Hypothalamus (tissue), 51 donors: ENCODE measurements around the gene PI16.

Experiments
- DNase-seq, 51 donors: peaks; one replicate each; lab custom pipeline; 2025; lab: John Stamatoyannopoulos, UW

Gene PI16

DNA sequence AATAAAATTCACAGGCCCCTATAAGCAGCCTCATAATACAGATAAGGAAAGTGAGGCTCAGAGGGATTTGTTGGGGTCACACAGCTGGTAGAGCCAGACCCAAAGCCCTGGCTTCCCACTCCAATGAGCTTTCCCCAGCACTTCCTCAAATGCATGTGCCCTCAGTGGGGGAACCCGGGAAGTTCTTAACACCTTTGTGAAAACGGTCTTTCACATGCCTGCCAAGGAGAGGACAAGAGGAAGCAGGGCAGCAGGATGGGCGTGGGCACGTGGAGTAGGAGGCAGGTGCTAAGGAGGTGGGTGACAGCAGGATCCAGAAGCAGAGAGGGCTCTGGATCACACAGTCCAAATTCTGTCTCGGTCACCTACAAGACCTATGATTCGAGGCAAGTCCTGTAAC lies 598 bp downstream of the PI16 start:
- DNase-seq = no peak

DNA sequence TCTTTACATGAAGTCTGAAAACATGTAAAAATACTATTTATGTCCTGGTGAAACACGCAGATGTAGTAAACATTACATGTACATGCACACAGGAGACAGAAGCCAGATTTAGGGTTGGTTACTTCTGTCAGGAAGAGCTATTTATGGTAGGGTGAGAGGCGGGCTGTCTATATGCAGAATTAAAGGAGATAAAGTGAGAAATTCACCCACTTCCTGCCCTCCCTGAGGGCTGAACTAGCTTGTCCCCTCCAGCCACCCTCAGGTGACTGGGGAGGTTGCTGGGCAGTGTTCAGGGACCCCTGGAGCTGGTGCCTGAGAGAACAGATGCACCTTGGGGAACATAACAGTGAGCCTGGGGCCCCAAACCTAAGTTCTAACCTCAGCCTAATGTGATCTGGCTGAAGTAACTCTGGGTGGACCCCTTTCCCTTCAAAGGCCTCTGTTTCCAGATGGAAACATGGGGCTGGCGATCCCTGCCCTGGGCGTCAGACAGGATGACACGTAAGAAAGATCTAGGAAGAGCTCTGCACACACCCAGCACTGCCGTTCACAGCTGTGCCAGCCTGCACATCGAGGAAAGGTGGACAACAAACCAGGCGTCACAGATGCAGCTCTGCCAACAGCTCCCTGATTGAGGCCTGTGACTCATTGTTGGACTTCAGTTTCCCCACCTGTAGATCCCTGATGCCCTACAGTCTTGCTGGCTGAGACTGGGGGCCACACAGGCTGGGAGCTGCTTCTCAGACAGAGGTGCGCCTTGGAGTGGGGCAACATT lies 1.3 kb downstream of the PI16 start:
- no peak for DNase-seq

DNA sequence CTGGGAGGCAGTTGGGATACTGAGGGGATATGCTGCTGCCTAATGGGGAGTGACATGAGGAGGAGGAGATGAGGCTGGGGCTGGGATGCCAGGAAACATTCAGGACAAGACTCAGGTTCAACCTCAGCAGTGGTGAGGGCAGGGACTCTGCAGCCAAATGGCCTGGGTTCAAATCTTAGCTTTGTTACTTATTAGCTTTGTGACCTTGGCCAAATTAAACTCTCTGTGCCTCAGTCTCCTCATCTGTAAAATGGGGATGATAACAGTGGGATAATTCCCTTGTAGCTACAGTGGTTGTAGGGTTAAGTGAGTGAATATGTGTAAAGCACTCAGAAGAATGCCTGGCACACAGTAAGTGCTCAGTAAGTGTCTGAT lies 1.9 kb downstream of the PI16 start:
- no peak for DNase-seq

DNA sequence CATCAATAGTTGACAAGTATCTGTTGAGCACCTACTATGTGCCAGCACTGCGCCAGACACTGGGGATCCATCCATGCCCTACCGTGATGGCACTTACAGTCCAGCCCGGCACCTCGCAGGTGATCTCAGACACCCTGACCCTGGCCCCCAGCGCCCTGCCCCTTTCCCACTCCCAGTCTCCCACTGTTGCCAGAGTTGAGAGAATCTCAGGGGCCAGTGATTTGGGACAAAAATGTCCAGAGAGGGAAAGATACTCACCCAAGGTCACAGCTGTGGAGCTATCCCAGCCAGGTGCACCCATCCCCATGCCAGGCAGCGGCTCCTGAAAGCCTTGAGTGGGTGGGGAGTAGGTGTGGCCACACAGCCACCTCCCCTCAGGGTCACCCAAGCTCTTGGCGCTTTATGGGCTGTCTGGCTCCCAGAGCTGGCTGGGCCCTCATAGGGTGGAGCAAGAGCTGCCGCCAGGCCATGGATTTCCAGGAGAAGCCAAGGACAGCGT lies 3.3 kb downstream of the PI16 start:
- DNase-seq = no peak

DNA sequence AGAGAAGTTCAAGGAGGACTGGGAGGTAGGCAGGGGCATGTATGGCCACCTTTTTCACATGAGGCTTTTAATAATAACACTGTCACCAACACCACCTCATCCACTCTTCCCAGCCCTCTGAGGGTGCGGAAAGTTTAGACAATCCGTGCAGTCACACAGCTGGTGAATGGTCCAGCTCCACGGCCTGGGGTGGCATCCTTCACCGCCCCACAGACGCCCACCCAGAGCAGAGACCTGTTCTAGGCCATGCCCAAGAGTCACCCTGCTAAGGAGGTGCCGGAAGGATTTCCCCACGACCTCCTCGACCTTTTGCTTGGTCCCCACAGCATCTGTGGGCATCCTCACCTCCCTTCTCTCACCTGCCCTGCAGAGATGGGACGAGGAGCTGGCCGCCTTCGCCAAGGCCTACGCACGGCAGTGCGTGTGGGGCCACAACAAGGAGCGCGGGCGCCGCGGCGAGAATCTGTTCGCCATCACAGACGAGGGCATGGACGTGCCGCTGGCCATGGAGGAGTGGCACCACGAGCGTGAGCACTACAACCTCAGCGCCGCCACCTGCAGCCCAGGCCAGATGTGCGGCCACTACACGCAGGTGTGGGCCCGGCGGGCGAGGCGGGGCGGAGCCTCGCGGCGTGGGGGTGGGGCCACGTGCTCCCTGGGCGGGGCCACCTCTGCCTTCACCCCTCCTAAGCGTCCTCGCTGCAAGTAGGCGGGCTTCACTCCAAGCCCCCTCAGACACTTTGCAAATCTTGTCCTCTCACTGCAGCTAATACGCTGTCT lies 4.4 kb downstream of the PI16 start:
- DNase-seq = no peak

DNA sequence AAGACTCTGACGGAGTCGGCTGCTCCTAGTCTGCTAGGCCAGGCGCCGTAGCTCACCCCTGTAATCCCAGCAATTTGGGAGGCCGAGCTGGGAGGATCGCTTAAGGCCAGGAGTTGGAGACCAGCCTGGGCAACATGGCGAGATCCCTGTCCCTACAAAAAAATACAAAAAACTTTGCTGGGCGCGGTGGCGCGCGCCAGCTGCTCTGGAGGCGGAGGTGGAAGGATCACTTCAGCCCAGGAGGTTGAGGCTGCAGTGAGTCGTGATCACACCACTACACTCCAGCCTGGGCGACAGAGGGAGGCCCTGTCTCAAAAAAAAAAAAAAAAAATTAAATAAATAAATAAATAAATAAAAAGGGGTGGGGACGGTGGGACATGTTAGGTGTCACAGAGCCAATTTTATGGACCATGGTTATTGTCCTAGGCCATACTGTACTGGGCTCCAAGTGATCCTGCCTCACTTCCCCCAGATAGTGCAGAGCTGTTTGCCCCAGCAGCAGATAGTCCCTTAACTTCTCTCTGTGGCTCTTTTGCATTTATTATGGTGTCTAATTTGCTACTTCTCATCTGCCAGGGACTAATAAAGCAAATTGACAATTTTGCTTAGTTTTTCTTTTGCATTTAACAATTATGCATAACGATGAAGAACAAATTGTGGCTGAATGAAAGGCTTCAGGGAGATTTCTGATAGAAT lies 5.2 kb downstream of the PI16 start:
- no peak for DNase-seq

DNA sequence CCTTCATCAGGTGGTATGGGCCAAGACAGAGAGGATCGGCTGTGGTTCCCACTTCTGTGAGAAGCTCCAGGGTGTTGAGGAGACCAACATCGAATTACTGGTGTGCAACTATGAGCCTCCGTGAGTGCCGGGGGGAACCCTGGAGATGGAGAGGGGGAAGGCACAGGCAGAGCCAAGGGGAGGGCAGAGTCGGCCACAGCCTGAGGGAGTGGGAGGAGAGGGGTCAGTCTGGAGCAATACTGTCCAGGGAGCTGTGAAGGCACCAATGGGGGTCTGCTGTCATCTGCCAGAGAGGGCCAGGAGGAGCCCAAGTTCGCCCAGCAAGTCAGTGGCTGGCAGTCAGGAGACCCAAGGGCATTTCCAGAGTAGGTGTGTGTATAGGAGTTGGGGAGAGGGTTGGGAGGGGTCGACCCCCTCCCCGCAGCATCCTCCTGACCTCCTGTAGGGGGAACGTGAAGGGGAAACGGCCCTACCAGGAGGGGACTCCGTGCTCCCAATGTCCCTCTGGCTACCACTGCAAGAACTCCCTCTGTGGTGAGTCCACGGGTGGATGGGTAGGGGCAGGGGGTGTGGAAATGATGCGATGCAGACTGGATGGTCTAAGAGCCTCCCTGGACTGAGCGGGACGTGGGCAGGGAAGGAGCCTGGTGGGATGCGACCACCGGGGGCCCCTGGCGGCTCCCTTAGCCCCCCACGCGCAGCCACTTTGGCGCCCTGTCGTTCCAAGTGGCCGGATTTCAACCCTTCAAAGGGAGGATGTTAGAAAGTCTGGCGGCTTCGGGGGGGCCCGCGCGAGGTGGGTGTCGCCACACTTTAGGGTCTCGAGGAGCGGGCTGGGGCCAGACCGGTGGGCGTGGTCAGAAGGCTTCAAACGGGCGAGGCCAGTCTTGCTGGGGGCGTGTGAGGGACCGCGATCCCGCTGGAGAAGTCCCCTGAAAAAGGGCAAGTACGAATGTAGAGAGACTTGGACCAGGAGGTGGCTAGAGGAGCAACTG lies 7.2 kb downstream of the PI16 start:
- DNase-seq = no peak

DNA sequence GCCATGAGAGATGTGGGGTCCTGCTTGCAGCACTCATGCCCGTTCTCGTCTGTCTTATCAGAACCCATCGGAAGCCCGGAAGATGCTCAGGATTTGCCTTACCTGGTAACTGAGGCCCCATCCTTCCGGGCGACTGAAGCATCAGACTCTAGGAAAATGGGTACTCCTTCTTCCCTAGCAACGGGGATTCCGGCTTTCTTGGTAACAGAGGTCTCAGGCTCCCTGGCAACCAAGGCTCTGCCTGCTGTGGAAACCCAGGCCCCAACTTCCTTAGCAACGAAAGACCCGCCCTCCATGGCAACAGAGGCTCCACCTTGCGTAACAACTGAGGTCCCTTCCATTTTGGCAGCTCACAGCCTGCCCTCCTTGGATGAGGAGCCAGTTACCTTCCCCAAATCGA lies 8.3 kb downstream of the PI16 start:
- DNase-seq = peak in 41 of 51 donors; percentile 18 to 83 (median 55)

DNA sequence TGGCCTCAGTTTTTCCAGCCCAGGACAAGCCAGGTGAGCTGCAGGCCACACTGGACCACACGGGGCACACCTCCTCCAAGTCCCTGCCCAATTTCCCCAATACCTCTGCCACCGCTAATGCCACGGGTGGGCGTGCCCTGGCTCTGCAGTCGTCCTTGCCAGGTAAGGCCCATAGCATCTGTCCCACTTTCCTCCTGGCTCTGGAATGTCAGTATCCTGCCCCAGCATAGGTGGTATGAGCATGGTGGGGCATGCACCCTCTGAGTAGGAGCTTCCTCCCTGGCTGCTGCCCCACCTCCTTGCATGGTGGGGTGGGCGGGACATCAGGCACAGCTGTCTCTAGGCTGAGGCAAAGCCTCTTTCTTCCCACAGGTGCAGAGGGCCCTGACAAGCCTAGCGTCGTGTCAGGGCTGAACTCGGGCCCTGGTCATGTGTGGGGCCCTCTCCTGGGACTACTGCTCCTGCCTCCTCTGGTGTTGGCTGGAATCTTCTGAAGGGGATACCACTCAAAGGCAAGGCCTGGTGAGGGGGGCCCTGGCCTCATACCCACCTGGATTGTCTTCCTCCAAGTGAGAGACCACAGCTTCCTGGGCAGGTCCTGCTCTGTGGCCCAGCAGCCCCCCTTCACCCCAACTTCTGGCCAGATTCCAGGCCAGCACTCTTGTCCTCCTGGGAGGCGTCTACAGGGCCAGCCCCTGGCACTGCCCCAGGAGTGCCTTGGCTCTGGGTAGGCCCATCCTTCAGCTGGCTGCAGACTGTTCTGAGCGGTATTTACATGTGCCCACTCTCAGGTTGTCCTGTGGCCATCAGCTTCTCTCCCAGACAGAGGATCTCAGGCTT lies 9.1 kb downstream of the PI16 start:
- DNase-seq = peak in 13 of 51 donors; percentile 11 to 51 (median 27)

DNA sequence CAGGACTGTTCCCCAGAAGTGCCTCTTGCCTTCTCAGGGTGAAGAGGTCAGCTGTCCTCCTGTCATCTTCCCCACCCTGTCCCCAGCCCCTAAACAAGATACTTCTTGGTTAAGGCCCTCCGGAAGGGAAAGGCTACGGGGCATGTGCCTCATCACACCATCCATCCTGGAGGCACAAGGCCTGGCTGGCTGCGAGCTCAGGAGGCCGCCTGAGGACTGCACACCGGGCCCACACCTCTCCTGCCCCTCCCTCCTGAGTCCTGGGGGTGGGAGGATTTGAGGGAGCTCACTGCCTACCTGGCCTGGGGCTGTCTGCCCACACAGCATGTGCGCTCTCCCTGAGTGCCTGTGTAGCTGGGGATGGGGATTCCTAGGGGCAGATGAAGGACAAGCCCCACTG lies 9.8 kb downstream of the PI16 start:
- DNase-seq = no peak

DNA sequence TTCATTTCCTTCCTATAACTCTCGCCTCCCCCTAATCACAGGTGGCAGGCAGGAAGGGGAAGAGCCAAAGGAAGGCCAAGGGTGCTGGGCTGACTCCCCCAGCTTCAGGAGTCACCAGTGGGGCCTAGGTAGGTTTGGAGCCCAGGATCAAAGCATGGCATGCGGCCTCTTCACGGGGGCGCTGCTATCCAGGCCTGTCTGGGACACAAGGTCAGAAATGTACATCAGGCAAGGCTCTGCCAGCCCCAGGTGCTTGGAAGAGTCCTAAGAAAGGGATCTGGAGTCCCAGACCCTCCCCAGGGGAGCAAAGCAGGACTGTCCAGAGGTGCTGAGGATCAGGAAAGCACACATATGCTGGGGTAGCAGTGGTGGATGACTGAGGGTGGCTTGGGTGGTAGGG lies 10.4 kb downstream of the PI16 start:
- DNase-seq = no peak

DNA sequence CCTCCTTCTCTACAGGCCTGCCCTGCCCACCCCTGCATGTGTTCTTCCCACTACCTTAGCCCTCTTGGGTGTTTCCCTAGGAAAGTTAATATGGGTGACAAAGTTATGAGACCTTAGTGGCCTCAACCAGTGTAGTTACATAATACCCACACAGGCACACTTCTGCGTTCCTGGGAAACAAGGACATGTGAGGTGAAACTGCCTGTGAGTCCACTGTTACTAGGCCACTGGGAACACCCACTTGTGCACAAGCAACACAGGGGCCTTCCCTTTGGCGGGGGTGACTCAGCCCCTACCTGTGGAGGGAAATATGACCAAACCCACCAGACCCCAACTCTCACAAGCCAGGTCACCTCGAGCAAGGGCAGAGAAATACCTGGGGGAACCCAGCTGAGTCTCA lies 12.8 kb downstream of the PI16 start:
- DNase-seq = no peak

DNA sequence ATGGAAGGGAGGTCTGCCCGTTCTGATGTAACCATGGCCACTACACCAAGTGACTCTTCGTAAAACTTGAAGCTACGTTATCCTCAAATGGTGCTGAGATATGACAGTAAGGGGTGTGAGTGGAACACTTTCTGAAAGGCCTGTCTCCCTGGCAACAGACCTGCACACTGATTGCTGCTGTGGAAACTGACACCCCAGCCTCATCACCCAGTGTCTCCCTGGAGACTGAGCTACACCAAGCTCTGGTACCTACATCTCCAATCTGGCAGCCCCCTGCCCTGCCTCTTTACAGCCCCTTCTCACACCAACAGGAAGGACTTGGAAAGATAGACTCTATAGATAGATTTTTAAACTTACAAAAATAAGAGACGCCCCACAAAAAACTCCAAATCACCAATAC lies 13.2 kb downstream of the PI16 start:
- peak in 1 of 51 donors; percentile 14 for DNase-seq

DNA sequence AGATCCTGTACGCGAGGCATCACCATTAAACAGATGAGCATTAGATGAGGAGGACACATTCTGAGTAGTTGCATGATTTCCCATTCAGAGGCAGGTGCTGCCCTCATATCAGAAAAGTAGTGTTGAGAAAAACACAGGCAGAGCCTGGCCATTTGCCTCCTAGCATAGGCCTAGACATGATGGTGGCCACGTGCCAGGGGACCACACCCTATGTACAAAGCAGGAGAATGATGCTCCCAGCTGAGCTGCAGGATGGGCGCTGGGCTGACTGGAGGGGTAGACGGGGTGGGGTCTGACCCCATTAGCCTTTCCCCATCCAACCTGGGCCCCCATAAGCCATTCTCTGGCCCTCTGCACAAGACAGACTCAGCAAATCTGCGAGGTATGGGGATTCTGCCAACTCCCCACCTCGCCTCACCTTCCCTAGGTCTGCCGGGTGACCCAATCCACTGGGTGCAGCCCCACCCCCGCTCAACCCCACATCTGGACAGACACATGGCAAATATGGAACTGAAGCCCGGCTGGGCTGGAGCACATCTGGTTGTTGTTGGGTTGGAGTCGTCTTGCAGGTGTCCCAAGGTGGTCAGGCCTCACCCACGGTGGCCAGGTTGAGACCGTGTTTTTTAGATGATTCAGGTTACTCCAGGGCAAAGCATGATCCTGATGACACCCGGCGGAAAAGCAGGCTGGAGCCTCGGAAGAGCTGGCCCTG lies 13.9 kb downstream of the PI16 start:
- DNase-seq = no peak

DNA sequence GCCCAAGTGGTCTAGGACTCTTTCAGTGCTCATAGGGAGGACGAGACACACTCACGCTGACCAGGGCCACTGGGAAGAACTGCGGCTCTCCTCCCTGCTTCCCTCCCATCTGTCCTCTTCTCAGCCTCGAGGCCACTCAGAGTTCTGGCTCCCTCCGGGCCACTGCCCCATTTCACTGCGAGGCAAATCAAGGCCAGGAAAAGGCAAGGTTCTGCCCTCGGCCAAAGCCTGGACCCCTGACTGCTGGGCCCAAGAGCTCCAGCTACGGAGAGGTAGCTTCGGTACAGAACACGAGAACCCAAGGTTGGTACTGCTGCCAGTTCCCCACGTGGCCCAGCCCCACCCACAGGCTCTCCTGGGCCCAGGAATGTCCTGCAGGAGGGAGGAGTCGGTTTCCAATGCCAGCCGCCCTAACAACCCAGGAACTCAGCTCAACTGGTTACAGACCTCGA lies 14.7 kb downstream of the PI16 start:
- no peak for DNase-seq

DNA sequence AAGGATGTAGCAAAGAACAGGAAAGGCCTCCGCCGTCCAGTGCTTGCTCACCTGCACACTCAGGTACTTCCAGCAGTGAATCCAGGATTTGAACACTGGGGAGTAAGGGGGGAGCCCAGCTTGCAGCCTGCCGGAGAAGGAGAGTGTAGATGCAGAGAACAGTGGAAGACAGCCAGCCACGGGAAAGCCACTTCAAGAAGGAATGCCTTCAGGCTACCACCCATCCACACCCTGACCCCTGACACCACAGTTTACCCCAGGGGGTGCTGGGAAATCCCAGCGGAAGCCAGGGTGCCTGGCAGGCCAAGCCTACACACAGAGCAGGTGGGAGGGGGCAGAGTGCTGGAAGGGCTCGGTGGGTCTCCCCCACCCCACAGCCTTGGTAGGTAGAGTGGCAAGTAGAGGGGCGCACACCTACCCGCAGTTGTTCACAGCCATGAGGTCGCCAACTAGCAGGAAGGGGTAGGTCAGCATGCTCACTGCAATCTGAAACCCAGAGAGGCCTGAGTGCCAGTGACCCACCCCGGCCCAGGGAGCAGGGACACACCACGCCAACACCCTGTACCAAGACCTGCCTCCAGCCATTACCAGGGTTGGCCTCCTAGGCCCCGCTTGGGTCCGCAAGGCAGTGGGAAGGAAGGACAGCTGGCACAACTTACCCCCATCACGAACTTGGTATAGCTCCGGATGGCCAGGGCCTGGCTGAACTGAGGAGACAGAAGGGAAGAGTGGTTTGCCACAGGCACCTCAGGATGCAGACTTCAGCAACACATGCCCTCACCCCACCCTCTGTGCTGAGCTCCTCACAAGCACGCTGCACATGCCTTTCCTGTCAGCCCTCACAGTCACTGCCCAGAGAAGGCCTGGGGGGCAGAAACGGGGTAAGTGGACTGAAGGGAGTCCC lies 15.7 kb downstream of the PI16 start:
- DNase-seq = no peak
